Activated CD4-positive, alpha-beta T cell treated with anti-CD3 and anti-CD28 coated beads, Interleukin-2, amount 50 U/mL, for 1 hour (primary cell): Measurements from ENCODE around the gene LEMD3.

Source experiments
- DNase-seq: peaks from one replicate; pipeline ENCODE4 v3.0.0-alpha.2; 2020

The LEMD3 gene

GRCh38 chr12:65208964-65209654 is 39.7 kb downstream of the LEMD3 start:
- no peak for DNase-seq

DNA sequence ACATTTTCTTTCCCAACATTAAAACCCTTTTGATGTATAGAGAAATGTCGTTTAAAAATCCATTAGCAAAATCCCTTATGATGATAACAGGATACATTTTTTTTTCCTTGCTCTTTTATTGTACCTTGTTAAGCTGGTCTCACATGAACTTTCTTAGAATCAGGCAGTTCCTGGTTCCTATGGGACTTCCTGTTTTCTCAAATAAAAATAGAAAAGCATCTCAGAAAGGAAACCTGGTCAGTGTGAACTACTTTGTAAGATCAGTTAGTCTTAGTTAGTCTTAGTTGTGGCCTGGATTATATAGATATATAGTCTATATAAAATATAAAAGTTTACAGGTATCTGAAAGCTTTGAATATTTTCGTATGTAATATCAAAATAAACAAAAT is 40.3 kb downstream of the LEMD3 start:
- no peak for DNase-seq

DNA sequence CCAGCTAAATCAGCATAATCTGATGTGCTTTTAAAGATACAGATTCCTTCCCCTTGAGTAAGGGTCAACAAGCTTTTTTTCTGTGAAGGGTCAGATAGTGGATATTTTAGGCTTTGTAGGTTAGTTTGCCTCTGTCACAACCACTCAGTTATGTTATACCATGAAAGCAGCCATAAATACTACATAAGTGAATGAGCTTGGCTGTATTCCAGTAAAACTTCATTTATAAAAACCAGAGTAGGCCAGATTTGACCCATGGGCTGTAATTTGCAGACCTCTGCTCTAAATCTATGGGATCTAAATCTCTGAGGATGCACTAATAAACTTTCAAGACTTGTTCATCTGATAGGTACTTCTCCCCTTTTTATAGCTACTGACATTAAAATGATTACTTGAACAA is 47.7 kb downstream of the LEMD3 start:
- no peak for DNase-seq

DNA sequence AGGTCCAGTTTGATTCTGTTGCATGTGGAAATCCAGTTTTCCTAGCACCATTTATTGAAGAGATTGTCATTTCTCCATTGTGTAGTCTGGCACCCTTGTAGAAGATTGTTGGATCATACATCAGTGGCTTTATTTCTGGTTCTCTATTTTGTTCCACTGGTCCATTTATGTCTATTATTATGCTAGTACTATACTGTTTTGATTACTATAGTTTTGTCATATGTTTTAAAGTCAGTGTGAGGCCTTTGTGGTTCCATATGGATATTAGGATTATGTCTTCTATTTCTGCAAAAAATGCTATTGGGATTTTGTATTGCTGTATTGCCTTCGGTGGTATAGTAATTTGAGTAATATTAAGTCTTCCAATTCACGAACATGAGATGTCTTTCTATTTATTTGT is 51.4 kb downstream of the LEMD3 start:
- DNase-seq = no peak

GRCh38 chr12:65229441-65229840 is 60.1 kb downstream of the LEMD3 start:
- DNase-seq = no peak

- no peak for DNase-seq
Measured at GRCh38 chr12:65232476-65233077, 63.2 kb downstream of the LEMD3 start.

GRCh38 chr12:65237153-65237552 is 67.8 kb downstream of the LEMD3 start:
- DNase-seq = no peak

DNA sequence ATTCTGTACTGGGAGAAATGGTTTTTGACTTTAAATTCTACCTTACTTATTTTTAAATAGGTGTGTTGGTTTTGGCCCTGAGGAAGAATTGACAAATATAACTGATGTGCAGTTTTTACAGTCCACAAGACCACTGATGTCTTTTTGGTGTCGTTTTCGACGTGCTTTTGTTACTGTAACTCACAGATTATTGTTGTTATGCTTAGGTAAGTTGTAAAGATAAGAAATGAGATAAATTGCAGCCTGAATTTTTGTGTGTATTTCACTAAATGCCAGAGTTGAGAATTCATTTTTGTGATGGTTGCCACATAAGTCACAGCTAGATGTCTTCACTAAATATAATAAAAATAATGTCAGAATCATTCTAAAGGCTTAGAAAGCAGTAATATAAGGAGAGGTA is 69.2 kb downstream of the LEMD3 start:
- no peak for DNase-seq

GRCh38 chr12:65248656-65249633 is 79.6 kb downstream of the LEMD3 start:
- no peak for DNase-seq

DNA sequence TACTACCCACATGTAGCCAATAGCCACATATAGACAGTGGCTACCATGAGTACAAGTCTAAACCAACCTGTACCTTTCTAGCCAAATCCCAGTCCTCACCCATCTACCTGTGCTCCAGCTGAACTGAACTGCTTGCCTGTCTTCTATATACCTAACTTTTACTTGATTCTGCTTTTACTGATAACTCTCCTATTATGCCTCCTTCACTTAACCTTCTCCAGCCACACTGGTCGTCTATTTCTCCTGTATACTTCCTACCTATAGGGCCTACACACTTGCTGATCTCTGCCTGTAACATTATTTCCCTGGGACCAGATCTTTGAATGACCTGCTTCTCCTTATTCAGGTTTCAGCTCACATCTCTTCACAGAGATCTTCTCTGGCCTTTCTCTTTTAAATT is 83.1 kb downstream of the LEMD3 start:
- no peak for DNase-seq

DNA sequence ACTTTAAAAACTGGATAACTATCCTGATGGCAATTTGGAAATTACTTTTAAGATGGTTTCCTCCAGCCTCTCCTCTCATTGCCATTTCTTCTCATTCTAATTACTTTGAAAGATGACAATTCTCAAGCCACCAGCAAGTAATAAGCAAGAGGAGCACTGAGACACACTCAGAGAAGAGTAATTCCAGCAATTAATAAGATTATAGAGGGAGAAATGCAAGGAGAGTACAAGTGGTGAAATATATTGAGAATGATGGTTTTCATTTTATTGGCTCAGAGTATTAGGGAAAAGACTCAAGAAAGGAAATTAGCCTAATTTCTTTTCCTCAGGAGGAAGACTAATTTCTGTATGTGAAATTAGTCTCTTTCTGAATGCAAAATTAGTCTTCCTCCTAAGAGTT is 88.6 kb downstream of the LEMD3 start:
- no peak for DNase-seq

DNA sequence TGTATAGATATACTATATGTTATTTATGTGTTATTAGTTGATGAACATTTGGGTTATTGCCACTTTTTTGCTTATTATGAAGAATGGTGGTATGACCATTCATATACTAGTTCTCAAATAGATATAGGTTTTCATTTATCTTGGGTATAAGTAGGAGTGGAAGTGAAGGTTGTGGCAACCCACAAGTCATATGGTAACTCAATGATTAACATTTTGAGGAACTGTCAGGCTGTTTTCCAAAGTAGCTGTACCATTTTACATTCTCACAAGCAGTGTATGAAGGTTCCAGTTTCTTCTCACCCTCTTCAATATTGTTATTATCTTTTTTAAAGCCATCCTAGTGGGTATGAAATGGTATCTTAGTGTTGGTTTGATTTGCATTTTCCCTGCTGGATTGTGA is 90.1 kb downstream of the LEMD3 start:
- no peak for DNase-seq

DNA sequence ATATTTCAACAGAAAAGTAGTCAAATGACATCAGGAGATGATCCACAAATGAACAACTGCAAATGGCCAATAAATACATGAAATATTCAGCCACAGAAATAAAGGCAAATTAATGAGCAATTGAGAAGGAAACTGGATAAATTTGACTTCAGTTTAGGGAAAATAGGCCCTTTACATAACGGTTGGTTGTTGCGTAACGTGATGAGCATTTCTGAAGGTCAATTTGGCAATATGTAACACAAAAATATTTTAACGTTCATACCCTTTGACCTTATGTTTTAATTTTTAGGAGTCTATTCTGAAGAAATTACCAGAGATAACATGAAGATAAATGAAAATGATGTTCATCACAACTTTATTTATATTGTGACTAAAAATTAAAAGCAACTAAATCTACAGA is 94.4 kb downstream of the LEMD3 start:
- DNase-seq = no peak

GRCh38 chr12:65266408-65266807 is 97.0 kb downstream of the LEMD3 start:
- no peak for DNase-seq

DNA sequence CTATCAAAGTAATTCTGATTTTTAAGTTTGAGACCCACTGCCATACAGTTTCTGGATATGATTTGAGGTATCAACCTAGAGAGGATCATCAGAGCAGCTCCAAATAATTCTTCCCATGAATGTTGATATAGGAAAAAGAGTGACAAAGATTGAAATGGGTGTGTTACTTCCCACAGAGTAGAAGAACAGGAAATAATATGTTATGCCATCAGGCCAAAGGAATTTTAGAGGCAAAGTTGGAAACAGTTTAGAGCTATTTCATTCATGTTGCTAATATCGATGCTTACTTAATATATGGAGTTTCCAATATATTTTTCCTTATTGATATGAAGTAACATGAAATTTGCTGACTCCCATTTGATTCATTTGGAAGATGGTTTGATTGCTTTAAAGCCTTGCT is 100.2 kb downstream of the LEMD3 start:
- DNase-seq = no peak

DNA sequence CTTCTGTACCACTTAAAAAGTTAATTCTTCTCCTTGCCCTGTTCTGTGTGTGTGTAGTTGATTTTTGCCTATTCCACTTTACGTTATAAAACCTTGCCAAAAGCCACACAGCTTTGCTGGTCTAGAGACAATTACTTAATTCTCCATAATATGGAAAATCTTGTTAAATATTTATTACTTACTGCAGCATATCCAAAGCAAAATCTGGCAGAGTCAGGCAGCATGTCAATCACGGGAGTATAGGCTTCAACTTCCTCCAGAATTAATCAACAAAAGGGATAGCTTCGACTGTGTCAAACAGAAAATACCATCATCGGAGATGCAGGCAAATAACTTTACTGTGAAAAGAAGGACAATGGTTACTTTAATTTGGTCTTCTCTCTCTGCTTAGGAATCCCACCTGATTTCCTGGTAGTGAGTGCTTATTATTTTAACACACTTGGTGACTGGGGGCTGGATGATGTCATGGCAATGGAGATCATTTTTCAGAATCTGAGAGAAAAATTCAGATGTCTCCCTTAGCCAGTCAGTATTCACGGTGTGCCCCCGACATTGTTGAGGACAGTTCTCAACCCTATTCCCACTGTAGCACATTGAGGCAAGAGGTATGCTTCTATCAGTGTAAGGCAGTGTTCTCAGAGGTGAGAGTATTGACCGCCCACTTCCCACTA is 105.4 kb downstream of the LEMD3 start:
- DNase-seq = no peak

GRCh38 chr12:65275627-65276026 is 106.2 kb downstream of the LEMD3 start:
- no peak for DNase-seq

DNA sequence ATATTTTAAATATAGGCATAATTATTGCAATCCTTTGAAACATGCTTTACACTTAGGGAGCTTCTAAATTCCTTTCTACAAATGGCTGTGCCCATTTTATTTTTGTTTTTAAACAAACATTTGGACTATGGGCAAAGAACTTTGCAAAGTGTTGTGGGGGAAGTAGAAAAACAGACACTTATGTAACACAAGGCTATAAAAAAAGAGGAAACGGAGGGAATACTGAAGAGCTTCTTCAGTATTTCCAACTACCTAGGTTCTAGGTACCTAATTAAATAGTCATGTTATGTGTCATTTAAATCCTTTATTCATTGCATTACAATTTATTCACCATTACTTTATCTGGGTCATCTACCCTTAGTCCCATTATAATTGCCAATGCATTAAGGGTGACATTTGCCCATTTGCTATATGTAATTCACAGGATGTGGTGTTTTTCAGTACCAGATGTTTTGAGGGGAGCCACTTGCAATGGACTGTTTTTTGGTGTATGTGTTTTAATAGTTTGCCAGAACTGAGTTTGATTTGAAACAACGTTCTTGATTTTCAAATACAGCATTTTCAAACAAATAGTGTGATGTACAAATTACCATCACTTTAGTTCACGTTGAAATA is 107.6 kb downstream of the LEMD3 start:
- DNase-seq = no peak

DNA sequence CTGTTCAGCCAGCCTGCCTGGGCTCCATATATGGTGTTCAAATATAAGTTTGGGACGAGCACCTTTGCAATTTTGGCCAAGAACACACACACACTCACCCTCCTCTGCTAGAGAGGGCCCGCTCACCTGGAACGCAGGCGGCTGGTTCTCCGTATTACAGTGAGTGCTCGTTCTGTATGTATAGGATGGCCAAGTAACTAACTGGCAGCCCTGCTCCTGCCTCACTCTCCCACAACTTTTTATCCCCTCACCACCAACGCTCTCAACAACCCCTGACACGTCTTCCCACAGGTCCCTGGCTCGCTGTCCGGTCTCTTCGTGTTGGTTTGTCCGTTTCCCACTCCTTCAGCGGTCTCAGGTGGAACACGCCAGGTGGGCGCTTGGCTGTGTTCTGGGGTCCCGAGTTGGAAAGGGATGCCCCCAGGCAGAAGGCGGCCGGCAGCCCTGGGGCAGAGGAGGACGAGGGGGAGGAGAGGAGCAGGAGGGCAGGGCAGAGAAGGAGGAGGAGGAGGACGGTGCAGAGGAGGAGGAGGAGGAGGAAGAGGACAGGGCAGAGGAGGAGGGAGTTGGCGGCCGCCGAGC is 108.7 kb downstream of the LEMD3 start:
- DNase-seq = no peak

DNA sequence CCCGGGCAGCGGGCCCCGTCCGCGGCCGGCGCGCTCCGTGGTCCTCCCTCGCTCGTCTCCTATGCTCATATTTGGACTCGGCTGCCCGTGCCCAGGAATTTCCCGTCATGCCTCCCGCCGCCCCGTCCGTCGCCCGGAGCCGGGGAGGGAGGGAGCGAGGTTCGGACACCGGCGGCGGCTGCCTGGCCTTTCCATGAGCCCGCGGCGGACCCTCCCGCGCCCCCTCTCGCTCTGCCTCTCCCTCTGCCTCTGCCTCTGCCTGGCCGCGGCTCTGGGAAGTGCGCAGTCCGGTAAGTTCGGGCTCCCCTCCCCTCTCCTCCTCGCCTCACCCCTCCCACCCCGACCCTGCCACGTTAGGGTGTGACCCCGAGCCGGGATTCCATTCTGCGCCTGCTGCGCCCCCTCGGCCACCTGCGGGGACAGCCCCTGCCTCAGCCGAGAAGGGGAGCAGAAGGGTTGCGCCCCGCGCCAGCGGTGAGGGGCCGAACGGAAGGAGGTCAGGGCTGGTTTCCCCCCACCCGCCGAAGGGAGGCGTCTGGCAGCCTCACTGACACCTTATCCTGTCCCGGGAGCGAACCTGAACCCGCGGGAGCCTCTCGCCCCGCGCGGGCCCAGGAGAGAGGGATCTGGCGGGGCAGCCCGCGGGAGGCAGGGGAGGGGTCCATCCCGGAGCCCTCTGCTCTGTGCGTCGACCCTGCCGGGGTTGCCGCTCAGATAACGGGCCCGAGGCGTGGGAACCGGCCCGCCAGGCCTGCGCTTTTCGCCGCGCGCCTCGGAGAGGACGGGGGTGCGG is 109.4 kb downstream of the LEMD3 start, which contains the start of gene MSRB3:
Gene MSRB3 (plus strand): TSS at position 108 of the 793 bp plus-strand sequence. CDS start 29,897 bp downstream, outside the sequence.
- no peak for DNase-seq

GRCh38 chr12:65279369-65280112 is 110.2 kb downstream of the LEMD3 start:
- no peak for DNase-seq
